DOHH2 (cell line): Measurements from ENCODE around the gene LAMA2.
"Not testable (repeated sequence)": the region's sequence is repeated elsewhere in the genome, so short reads cannot be mapped to it uniquely, and the experiment has no call there.

ENCODE experiments used
- H3F3A ChIP-seq: fragments of 200-600 bp; sonication (generic), shearing (Covaris generic); 2 replicates; pipeline ENCODE4 v1.6.0; 2016; ENCODE audit warnings: antibody characterized with exemption, mild to moderate bottlenecking; ENCODE audit not compliant: control insufficient read depth, insufficient read depth
- H3K27ac ChIP-seq: fragments of 200-600 bp; sonication (generic); 2 replicates; pipeline ENCODE4 v1.5.1; 2014; ENCODE audit warnings: low read depth, mild to moderate bottlenecking, low read length, moderate library complexity
- H3K27me3 ChIP-seq: fragments of 200-600 bp; sonication (generic); 2 replicates; pipeline ENCODE4 v1.6.1; 2014; ENCODE audit warnings: mild to moderate bottlenecking, low read length, mixed read lengths; ENCODE audit not compliant: control insufficient read depth
- H3K36me3 ChIP-seq: fragments of 200-600 bp; sonication (generic); 2 replicates; pipeline ENCODE4 v1.6.1; 2014; ENCODE audit warnings: mild to moderate bottlenecking, low read length, moderate library complexity, mixed read lengths; ENCODE audit not compliant: control insufficient read depth
- H3K4me1 ChIP-seq: fragments of 200-600 bp; sonication (generic); 2 replicates; pipeline ENCODE4 v1.6.1; 2014; ENCODE audit warnings: mild to moderate bottlenecking, low read length, mixed read lengths; ENCODE audit not compliant: control insufficient read depth
- H3K4me2 ChIP-seq: fragments of 200-600 bp; sonication (generic); 2 replicates; pipeline ENCODE4 v1.6.0; 2014; ENCODE audit warnings: mild to moderate bottlenecking, low read length, moderate library complexity
- H3K4me3 ChIP-seq: fragments of 200-600 bp; sonication (generic); 2 replicates; pipeline ENCODE4 v1.5.1; 2014; ENCODE audit warnings: mild to moderate bottlenecking, low read length, mixed read lengths
- H3K79me2 ChIP-seq: fragments of 200-600 bp; sonication (generic); 2 replicates; pipeline ENCODE4 v1.6.1; 2014; ENCODE audit warnings: mild to moderate bottlenecking, low read length, mixed read lengths; ENCODE audit not compliant: control insufficient read depth
- H3K9me2 ChIP-seq: fragments of 200-600 bp; sonication (generic); replicated peaks from 2 replicates; pipeline ENCODE4 v1.6.1; 2014; ENCODE audit warnings: mild to moderate bottlenecking, low read length, mixed read lengths; ENCODE audit not compliant: control insufficient read depth
- H3K9me3 ChIP-seq: fragments of 200-600 bp; sonication (generic); 2 replicates; pipeline ENCODE4 v1.6.1; 2014; ENCODE audit warnings: antibody characterized with exemption, low read length, mixed read lengths; ENCODE audit not compliant: control insufficient read depth, insufficient read depth
- H4K20me1 ChIP-seq: fragments of 200-600 bp; sonication (generic); 2 replicates; pipeline ENCODE4 v1.6.0; 2014; ENCODE audit warnings: low read depth, mild to moderate bottlenecking, antibody characterized with exemption, low read length, moderate library complexity; ENCODE audit not compliant: control insufficient read depth, insufficient read depth
- CTCF ChIP-seq: fragments of 200-600 bp; sonication (generic); IDR thresholded peaks from one replicate; pipeline ENCODE4 v1.5.1; 2014; ENCODE audit warnings: antibody characterized with exemption, mild to moderate bottlenecking, low read depth, low read length; ENCODE audit not compliant: poor library complexity, severe bottlenecking
- EZH2phosphoT487 ChIP-seq: fragments of 200-600 bp; sonication (generic); IDR thresholded peaks from 2 replicates; pipeline ENCODE4 v1.6.1; 2017; ENCODE audit warnings: borderline replicate concordance, mild to moderate bottlenecking, antibody characterized with exemption, low read length, moderate library complexity, mixed read lengths

The LAMA2 gene

GRCh38 chr6:129047834-129048233 lies 164.9 kb downstream of the LAMA2 start:
- Histone ChIP-seq H3K36me3 (no peaks in the 10 kb centered on the region), H3F3A (no peaks in the 10 kb centered on the region), H3K4me2 (no peak overlapping the region), H3K4me1 (no peaks in the 10 kb centered on the region), H4K20me1 (no peaks in the 10 kb centered on the region), H3K9me3 (no peaks in the 10 kb centered on the region), H3K27ac (no peak overlapping the region), H3K27me3 (no peaks in the 10 kb centered on the region), H3K79me2 (no peaks in the 10 kb centered on the region), H3K4me3 (no peak overlapping the region), H3K9me2 (no peaks in the 10 kb centered on the region)
- TF ChIP-seq EZH2phosphoT487 (no peak), CTCF (no peak)

GRCh38 chr6:129050086-129050485 lies 167.1 kb downstream of the LAMA2 start:
- H3K9me3 ChIP-seq = no peaks in the 10 kb centered on the region
- H3K9me2 ChIP-seq = no peaks in the 10 kb centered on the region
- H3K4me3 ChIP-seq = no peak overlapping the region
- H3K4me1 ChIP-seq = no peaks in the 10 kb centered on the region
- no peaks in the 10 kb centered on the region for H3F3A ChIP-seq
- no peaks in the 10 kb centered on the region for H4K20me1 ChIP-seq
- TF ChIP-seq EZH2phosphoT487 (no peak), CTCF (no peak)
- H3K79me2 ChIP-seq = no peaks in the 10 kb centered on the region
- H3K36me3 ChIP-seq = no peaks in the 10 kb centered on the region
- H3K27ac ChIP-seq = no peak overlapping the region
- H3K4me2 ChIP-seq = no peak overlapping the region
- no peaks in the 10 kb centered on the region for H3K27me3 ChIP-seq

- H3K4me2 ChIP-seq, H3K36me3 ChIP-seq, H3K27ac ChIP-seq, H3K4me1 ChIP-seq, H3K4me3 ChIP-seq, H3K9me3 ChIP-seq, H3K79me2 ChIP-seq, H3F3A ChIP-seq, H4K20me1 ChIP-seq, H3K9me2 ChIP-seq, H3K27me3 ChIP-seq: not testable (repeated sequence)
These were observed 170.2 kb downstream of the LAMA2 start for GRCh38 chr6:129053143-129053542.

GRCh38 chr6:129055796-129056195 lies 172.9 kb downstream of the LAMA2 start:
- Histone ChIP-seq H3K4me1 (no peaks in the 10 kb centered on the region), H3K4me2 (no peak overlapping the region), H3K9me2 (no peaks in the 10 kb centered on the region), H3K36me3 (no peaks in the 10 kb centered on the region), H3K79me2 (no peaks in the 10 kb centered on the region), H3K27ac (no peak overlapping the region), H4K20me1 (no peaks in the 10 kb centered on the region), H3K4me3 (no peak overlapping the region), H3K27me3 (no peaks in the 10 kb centered on the region), H3F3A (no peaks in the 10 kb centered on the region), H3K9me3 (no peaks in the 10 kb centered on the region)
- no peak for TF ChIP-seq EZH2phosphoT487
- no peak for TF ChIP-seq CTCF
